ENCODE measurements around the gene PRPF40B. TPM values are rescaled to one million over a fixed set of nuclear protein-coding genes. Genes with fewer than 3 reads are reported as not detected.

PRPF40B gene
- total RNA-seq, 1 donor from 2014 or later = 9.2 TPM

DNA sequence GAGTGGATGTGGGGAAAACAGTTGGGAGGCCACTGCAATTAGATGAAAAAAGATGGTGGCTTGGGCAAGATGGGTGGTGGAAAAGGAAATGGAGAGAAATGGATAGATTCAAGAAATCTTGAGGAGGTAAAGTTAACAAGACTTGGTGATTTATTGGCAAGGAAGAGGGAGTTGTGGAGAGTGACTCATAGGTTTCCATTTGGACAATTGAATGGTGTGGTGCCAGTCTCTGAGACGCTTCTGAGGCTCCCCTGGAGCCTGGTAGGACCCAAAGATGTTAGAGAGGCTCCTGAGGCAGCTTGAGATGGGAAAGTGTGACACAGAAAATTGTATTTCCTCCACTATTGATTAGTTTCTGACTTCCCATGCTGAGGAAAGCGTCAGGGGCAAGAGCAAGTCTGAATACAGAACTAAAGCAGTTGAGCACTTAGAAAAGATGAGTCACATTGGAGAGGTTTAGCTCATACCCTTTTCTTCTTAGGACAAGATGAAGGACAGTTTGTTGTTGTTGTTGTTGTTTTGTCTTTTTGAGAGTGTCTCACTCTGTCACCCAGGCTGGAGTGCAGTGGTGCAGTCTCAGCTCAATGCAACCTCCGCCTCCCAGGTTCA is 4.5 kb downstream of the PRPF40B start:
- no peak overlapping the region for H3K27ac Mint-ChIP-seq (ENCODE audit: unreplicated experiment)
- no peak for DNase-seq (ENCODE audit: low spot score)
- H3K27me3 Mint-ChIP-seq (ENCODE audit: unreplicated experiment) = peaks cover 21% of the 10 kb centered on the region
- TF ChIP-seq, protein P1, sequence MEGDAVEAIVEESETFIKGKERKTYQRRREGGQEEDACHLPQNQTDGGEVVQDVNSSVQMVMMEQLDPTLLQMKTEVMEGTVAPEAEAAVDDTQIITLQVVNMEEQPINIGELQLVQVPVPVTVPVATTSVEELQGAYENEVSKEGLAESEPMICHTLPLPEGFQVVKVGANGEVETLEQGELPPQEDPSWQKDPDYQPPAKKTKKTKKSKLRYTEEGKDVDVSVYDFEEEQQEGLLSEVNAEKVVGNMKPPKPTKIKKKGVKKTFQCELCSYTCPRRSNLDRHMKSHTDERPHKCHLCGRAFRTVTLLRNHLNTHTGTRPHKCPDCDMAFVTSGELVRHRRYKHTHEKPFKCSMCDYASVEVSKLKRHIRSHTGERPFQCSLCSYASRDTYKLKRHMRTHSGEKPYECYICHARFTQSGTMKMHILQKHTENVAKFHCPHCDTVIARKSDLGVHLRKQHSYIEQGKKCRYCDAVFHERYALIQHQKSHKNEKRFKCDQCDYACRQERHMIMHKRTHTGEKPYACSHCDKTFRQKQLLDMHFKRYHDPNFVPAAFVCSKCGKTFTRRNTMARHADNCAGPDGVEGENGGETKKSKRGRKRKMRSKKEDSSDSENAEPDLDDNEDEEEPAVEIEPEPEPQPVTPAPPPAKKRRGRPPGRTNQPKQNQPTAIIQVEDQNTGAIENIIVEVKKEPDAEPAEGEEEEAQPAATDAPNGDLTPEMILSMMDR (IDR thresholded peaks at IDR 0.05; ENCODE audit: unreplicated experiment) = no peak
- H3K4me1 Mint-ChIP-seq (ENCODE audit: unreplicated experiment) = peaks cover 19% of the 10 kb centered on the region
- no peaks in the 10 kb centered on the region for H3K9me3 Mint-ChIP-seq (ENCODE audit: unreplicated experiment)
- peaks cover 20% of the 10 kb centered on the region for H3K36me3 Mint-ChIP-seq (ENCODE audit: low read depth, unreplicated experiment)
- no peak overlapping the region for H3K4me3 Mint-ChIP-seq (ENCODE audit: unreplicated experiment)

GRCh38 chr12:49631336-49631907 is 8.1 kb downstream of the PRPF40B start:
- TF ChIP-seq, protein P1 (IDR thresholded peaks at IDR 0.05; ENCODE audit: unreplicated experiment) = no peak
- Mint-ChIP-seq H3K27ac (ENCODE audit: unreplicated experiment) (no peak overlapping the region), H3K4me1 (ENCODE audit: unreplicated experiment) (peaks cover 13% of the 10 kb centered on the region), H3K4me3 (ENCODE audit: unreplicated experiment) (peak overlapping the region; percentile 56), H3K27me3 (ENCODE audit: unreplicated experiment) (peaks cover 38% of the 10 kb centered on the region), H3K9me3 (ENCODE audit: unreplicated experiment) (no peaks in the 10 kb centered on the region), H3K36me3 (ENCODE audit: low read depth, unreplicated experiment) (peaks cover 17% of the 10 kb centered on the region)
- DNase-seq (ENCODE audit: low spot score) = no peak

DNA sequence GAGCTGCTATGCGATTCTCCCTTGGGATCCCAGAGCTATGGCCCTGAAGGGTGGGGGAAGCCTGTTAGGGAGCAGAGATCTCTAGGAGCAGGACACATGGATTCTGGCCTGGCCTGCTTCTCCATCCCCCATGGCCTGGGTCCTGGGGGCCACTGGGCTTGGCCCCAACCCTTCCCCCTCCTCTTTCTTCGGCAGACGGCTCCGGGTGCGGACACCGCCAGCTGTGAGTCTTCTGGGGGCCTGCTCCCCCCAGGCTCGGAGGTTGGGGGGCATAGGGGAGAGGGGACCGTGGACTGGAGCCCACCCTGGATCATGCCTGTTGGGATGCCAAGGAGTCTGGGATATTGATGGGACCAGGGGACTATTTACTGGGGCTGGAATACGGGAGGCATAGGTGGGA is 9.0 kb downstream of the PRPF40B start:
- Mint-ChIP-seq H3K4me3 (ENCODE audit: unreplicated experiment) (no peak overlapping the region), H3K9me3 (ENCODE audit: unreplicated experiment) (no peaks in the 10 kb centered on the region), H3K4me1 (ENCODE audit: unreplicated experiment) (peaks cover 23% of the 10 kb centered on the region), H3K27me3 (ENCODE audit: unreplicated experiment) (peaks cover 44% of the 10 kb centered on the region), H3K36me3 (ENCODE audit: low read depth, unreplicated experiment) (peaks cover 17% of the 10 kb centered on the region), H3K27ac (ENCODE audit: unreplicated experiment) (no peak overlapping the region)
- no peak for DNase-seq (ENCODE audit: low spot score)
- TF ChIP-seq, protein P1 (IDR thresholded peaks at IDR 0.05; ENCODE audit: unreplicated experiment) = no peak

GRCh38 chr12:49632986-49633702 is 9.8 kb downstream of the PRPF40B start:
- Mint-ChIP-seq H3K4me1 (ENCODE audit: unreplicated experiment) (peaks cover 29% of the 10 kb centered on the region), H3K9me3 (ENCODE audit: unreplicated experiment) (no peaks in the 10 kb centered on the region)

More at GRCh38 chr12:49632986-49633702, 9.8 kb downstream of the PRPF40B start:
- TF ChIP-seq, protein P1 (IDR thresholded peaks at IDR 0.05; ENCODE audit: unreplicated experiment) = no peak
- peaks cover 17% of the 10 kb centered on the region for H3K36me3 Mint-ChIP-seq (ENCODE audit: low read depth, unreplicated experiment)
- DNase-seq (ENCODE audit: low spot score) = no peak
- H3K27ac Mint-ChIP-seq (ENCODE audit: unreplicated experiment) = no peak overlapping the region
- peaks cover 47% of the 10 kb centered on the region for H3K27me3 Mint-ChIP-seq (ENCODE audit: unreplicated experiment)
- peak overlapping the region; percentile 18 for H3K4me3 Mint-ChIP-seq (ENCODE audit: unreplicated experiment)

All from endothelial cell (in vitro differentiated cells).